BJ (cell line): ENCODE data around the gene DRD3. TPM values are rescaled to one million over a fixed set of nuclear protein-coding genes. Genes with fewer than 3 reads are reported as not detected.

Experiments used
- CTCF ChIA-PET: fragments of 350-600 bp; formaldehyde crosslinking; extraction: SDS; loops from one replicate; lab custom pipeline; 2021; ENCODE audit warnings: antibody characterized with exemption, inconsistent platforms; lab: Yijun Ruan, JAX
- POLR2A ChIA-PET: fragments of 300-600 bp; sonication (Branson Sonifier 250); formaldehyde crosslinking; extraction: SDS; loops from one replicate; lab custom pipeline; 2021; ENCODE audit warnings: antibody characterized with exemption; lab: Charles Lee
- DNase-seq: peaks from one replicate; pipeline ENCODE4 v3.0.0-alpha.2; 2011; ENCODE audit warnings: low read depth
- H3K27me3 ChIP-seq: 2 replicates; pipeline ENCODE4 v1.6.0; 2011; ENCODE audit warnings: low read length; ENCODE audit not compliant: control insufficient read depth, insufficient read depth
- H3K36me3 ChIP-seq: 2 replicates; pipeline ENCODE4 v1.5.1; 2011; ENCODE audit warnings: low read length; ENCODE audit not compliant: control insufficient read depth, insufficient read depth
- H3K4me3 ChIP-seq: 2 replicates; pipeline ENCODE4 v1.5.1; 2011; ENCODE audit warnings: low read depth, mild to moderate bottlenecking, control low read depth, low read length
- polyA plus RNA-seq: library from polyadenylated mRNA; depleted of rRNA; stranded (reverse); fragments of >200 nt; gene quantifications from 2 replicates; pipeline ENCODE4 v1.2.3, GENCODE V29; 2011
- TF ChIP-seq, protein P1 (sequence below): IDR thresholded peaks from 2 replicates; pipeline ENCODE4 v1.5.1; 2011; ENCODE audit warnings: low read depth, mild to moderate bottlenecking, control low read depth, inconsistent platforms, low read length, moderate library complexity; ENCODE audit not compliant: insufficient read depth

The DRD3 gene
- polyA plus RNA-seq, 1 experiment, result not detected

DNA sequence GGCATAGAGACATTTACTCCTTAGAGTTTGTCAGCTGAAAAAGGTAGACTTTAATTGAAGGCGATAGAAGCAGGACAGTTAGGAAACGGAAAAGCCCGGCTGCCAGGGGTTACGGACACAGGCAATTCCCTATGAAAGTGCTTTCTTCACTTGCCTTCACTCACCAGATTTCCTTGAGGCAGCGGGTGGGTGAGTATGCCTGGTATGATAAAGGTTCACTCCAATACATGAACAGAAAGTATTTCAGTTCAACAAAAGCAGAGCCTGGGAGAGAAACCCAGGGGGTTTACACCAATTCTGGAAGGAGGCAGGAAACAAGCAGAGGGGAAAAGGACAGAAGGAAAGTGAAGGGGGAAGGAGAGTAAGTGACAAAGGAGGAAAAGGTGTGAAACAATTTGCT, 68.4 kb downstream of the DRD3 start:
- TF ChIP-seq, protein P1, sequence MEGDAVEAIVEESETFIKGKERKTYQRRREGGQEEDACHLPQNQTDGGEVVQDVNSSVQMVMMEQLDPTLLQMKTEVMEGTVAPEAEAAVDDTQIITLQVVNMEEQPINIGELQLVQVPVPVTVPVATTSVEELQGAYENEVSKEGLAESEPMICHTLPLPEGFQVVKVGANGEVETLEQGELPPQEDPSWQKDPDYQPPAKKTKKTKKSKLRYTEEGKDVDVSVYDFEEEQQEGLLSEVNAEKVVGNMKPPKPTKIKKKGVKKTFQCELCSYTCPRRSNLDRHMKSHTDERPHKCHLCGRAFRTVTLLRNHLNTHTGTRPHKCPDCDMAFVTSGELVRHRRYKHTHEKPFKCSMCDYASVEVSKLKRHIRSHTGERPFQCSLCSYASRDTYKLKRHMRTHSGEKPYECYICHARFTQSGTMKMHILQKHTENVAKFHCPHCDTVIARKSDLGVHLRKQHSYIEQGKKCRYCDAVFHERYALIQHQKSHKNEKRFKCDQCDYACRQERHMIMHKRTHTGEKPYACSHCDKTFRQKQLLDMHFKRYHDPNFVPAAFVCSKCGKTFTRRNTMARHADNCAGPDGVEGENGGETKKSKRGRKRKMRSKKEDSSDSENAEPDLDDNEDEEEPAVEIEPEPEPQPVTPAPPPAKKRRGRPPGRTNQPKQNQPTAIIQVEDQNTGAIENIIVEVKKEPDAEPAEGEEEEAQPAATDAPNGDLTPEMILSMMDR, result no peak
- DNase-seq, result no peak
- CTCF ChIA-PET, result no interaction called here
- POLR2A ChIA-PET, result no interaction called here
- no peak overlapping the region for H3K4me3 ChIP-seq
- H3K27me3 ChIP-seq, result peaks cover 1% of the 10 kb centered on the region; the same call in 1 of the 2 replicates
- no peaks in the 10 kb centered on the region for H3K36me3 ChIP-seq

DNA sequence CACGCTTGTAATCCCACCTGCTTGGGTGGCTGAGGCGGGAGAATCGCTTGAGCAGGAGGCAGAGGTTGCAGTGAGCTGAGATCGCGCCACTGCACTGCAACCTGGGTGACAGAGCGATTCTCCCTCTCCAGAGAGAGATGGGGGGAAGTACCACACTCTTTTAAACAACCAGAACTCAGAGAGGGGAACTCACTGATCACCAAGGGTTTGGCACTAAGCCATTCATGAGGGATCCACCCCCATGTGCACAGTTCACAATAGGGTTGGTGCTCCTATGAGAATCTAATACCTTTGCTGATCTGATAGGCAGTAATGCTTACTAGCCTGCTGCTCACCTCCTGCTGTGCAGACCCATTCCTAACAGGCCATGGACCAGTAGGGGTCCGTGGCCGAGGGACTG, 70.7 kb downstream of the DRD3 start:
- Histone ChIP-seq H3K36me3 (no peaks in the 10 kb centered on the region), H3K4me3 (no peak overlapping the region), H3K27me3 (peaks cover 1% of the 10 kb centered on the region; the same call in 1 of the 2 replicates)
- CTCF ChIA-PET, result no interaction called here
- TF ChIP-seq, protein P1, result no peak
- POLR2A ChIA-PET, result no interaction called here
- no peak for DNase-seq

DNA sequence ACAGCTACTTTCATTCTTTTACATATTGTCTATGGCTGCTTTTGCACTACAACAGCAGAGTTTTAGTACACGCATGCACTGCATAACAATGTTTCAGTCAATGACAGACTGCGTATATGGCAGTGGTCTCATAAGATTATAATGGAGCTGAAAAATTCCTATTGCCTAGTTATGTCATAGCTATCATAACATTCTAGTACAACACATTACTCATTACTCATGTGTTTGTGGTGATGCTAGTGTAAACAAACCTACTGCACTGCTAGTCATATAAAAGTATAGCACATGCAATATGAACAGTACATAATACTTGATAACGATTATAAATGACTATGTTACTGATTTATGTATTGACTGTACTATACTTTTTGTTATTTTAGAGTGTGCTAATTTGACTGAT, 74.4 kb downstream of the DRD3 start:
- TF ChIP-seq, protein P1, result no peak
- no peaks in the 10 kb centered on the region for H3K36me3 ChIP-seq
- H3K4me3 ChIP-seq, result no peak overlapping the region
- no peak for DNase-seq
- CTCF ChIA-PET, result interaction anchor here (0.9 to 2.3 kb wide), 2 partner anchors 10 to 11 kb away, joined by 3 to 8 read pairs; no protein-coding TSS in a partner anchor
- POLR2A ChIA-PET, result no interaction called here
- no peaks in the 10 kb centered on the region for H3K27me3 ChIP-seq

DNA sequence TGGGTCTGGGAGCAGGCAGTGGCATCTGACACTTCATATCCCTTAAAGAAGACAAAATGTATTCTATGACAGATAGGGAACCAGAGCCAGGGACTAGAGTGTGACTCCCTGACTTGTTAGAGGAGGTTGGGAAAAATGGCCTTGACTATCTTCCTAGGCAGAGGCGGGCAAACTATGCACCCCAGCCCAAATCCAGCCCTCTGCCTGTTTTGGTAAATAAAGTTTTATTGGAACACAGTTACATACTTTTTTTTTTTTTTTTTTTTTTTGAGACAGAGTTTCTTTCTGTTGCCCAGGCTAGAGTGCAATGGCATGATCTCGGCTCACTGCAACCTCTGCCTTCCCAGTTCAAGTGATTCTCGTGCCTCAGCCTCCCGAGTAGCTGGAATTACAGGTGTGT, 75.0 kb downstream of the DRD3 start:
- TF ChIP-seq, protein P1, result no peak
- ChIA-PET CTCF (interaction anchor here (2.3 kb wide), 1 partner anchor 11 kb away, joined by 8 read pairs; no protein-coding TSS in a partner anchor), POLR2A (no interaction called here)
- no peaks in the 10 kb centered on the region for H3K27me3 ChIP-seq
- no peaks in the 10 kb centered on the region for H3K36me3 ChIP-seq
- H3K4me3 ChIP-seq, result no peak overlapping the region
- DNase-seq, result no peak

DNA sequence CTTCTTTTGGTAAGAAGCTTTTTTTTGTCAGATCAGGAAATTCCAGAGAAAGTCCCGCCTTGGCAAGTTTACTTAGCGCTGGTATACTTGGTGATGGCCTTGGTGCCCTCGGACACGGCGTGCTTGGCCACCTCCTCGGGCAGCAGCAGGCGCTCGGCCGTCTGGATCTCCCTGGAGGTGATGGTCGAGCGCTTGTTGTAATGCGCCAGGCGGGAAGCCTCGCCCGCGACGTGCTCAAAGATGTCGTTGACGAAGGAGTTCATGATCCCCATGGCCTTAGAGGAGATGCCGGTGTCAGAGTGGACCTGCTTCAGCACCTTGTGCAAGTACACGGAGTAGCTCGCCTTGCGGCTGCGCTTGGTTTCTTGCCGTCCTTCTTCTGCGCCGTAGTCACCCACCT, 75.7 kb downstream of the DRD3 start:
- Histone ChIP-seq H3K27me3 (no peaks in the 10 kb centered on the region), H3K4me3 (no peak overlapping the region), H3K36me3 (no peaks in the 10 kb centered on the region)
- DNase-seq, result no peak
- ChIA-PET CTCF (interaction anchor here (0.6 to 2.3 kb wide), 2 partner anchors 10 to 362 kb away, joined by 3 to 8 read pairs; no protein-coding TSS in a partner anchor), POLR2A (no interaction called here)
- TF ChIP-seq, protein P1, result no peak
